Stimulated activated CD8-positive, alpha-beta memory T cell treated with anti-CD3 and anti-CD28 coated beads, Interleukin-15, amount 100 ng/mL, for 1 hour (primary cell): ENCODE results near the gene RAB1A.
A peak's percentile ranks its signal among the peaks of the same experiment; 100 is the strongest.
"Not testable (repeated sequence)": the region's sequence is repeated elsewhere in the genome, so short reads cannot be mapped to it uniquely, and the experiment has no call there.

Experiments used
- DNase-seq: peaks from one replicate; pipeline ENCODE4 v3.0.0-alpha.2; 2020; ENCODE audit warnings: low read depth

RAB1A gene

DNA sequence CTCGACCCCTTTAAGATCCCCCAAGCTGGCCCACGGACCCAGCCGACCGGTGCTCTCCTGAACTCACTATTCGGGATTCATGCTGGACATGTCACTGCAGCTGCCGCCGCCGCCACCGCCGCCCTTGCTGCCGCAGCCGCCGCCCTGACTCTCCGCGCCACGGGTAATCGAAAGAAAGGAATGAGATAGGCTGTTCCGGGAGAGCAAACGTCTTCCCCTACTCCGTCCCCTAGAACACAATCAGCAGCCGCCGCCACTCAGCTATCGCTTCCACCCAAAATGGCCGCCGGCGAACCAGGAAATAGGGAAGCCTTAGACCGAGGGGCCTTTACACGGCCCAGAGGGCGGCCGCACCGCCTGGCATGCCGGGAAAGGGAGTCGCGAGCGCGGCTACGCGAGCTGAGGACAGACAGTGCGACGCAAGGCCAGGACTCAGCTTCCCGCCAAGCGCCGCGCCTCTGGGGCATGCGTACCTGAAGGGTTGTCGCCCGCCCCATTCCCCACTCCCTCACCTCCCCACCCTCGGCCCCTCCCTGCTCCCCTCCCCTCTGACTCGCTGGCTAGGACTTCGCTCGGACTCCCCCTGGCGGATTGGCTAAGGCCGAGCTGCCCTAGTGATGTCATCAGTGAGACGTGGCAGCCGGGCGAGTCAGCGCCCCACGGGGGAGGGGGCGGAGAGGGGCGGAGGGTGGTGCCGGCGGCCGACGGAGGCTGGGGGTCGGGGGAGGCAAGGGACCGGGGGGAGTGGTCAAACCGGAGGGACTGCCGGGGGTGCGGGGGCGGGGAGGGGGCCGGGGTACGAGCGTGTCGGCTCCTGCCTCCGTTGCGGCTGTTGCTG is at the start of gene RAB1A:
RAB1A (minus strand) TSS at position 281 of the 838 bp plus-strand sequence; CDS start at position 90, 191 bp downstream.
- peak; percentile 99 for DNase-seq

DNA sequence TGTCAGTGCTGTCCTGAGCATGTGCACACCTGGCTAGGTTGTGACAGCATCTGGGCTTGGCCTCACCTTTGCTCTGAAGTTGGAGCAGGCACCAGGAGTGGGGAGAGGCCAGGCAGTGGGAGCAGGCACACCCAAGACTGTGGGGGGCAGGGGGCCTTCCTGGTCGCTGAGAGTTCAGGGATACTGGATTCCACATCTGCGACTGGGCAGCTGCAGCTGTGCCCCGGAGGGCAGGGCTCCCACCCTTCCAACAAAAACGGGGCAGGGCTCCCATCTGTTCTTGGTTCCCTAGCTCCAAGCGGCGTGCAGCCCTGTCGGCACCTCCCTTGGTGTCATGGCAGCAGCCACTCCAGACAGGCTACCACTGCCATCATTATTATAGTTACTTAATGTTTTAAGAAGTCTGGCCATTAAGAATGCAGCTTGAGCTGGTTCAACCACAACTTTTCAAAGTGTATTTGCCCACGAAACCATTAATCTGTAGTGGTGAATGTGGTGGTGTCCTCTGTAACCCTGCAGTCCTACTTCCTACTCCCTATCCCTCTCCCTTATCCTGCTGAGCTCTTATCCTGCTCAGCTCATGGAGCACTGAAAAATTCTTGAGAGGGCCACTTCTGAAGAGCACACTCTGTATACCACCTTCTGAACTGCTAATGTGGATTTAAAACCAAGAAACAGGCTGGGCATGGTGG is 48.0 kb upstream of the RAB1A start:
- no peak for DNase-seq

DNA sequence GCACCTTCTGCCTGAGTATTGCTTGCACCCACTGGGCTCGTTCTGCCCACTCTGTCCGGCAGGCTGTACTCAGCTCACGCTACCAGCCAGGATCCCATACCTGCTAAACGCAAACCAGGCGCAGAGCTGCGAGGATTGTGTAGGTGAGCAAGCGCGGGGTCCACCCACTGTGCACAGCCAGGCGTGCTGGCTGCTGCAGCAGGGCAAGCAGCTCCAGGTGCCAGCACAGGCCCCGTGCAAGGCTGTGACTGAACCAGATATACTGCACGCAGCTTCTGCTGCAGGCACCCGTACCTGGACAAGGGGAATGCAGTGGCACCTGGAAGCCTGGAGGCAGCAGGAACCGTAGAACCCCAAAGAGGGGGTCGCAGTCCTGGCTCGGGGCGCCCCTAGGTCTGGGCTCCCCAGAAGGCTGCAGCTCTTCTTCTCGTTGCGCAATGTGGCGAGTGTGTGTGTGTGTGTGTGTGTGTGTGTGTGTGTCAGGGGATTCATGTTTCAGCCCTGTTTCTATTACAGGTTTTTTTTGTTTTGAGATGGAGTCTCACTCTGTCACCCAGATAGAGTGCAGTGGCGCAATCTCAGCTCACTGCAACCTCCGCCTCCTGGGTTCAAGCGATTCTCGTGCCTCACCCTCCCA is 46.1 kb upstream of the RAB1A start:
- no peak for DNase-seq

DNA sequence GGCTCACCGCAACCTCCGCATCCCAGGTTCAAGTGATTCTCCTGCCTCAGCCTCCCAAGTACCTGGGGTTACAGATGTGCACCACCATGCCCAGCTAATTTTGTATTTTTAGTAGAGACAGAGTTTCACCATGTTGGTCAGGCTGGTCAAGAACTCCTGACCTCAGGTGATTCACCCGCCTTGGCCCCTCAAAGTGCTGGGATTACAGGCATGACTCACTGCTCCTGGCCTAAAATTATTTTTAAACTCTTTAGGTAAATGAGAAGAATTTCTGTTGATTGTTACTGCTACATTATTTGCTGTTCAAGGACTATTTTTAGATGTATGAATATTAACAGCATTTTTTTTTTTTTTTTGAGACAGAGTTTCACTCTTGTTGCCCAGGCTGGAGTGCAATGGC is 44.1 kb upstream of the RAB1A start:
- not testable (repeated sequence) for DNase-seq

DNA sequence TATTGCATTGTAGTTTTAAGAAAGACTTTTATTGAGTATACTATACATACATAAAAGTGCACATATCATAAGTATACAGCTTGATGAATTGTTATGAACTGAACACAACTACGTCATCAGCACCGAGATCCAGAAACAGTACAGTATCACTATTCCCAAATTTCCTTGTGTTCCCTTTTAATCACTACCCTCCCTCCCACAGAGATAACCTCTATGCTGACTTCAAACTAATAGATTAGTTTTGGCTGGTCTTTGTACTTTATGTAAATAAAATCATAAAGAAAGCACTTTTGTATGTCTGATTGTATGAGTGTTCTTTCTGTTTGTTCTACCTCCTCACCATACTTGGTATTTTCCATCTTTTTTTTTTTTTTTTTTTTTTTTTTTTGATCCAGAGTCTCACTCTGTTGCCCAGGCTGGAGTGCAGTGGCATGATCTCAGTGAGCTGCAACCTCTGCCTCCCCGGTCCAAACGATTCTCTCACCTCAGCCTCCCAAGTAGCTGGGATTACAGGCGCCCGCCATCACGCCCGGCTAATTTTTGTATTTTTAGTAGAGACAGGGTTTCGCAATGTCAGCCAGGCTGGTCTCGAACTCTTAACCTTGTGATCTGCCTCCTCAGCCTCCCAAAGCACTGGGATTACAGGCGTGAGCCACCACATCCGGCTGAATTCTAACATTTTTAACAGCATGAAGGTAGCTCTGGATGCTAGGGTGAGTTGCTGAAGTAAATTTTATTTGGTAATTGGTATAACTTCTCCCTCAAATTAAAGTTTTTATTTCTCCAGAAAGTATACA is 43.3 kb upstream of the RAB1A start:
- DNase-seq: no peak

DNA sequence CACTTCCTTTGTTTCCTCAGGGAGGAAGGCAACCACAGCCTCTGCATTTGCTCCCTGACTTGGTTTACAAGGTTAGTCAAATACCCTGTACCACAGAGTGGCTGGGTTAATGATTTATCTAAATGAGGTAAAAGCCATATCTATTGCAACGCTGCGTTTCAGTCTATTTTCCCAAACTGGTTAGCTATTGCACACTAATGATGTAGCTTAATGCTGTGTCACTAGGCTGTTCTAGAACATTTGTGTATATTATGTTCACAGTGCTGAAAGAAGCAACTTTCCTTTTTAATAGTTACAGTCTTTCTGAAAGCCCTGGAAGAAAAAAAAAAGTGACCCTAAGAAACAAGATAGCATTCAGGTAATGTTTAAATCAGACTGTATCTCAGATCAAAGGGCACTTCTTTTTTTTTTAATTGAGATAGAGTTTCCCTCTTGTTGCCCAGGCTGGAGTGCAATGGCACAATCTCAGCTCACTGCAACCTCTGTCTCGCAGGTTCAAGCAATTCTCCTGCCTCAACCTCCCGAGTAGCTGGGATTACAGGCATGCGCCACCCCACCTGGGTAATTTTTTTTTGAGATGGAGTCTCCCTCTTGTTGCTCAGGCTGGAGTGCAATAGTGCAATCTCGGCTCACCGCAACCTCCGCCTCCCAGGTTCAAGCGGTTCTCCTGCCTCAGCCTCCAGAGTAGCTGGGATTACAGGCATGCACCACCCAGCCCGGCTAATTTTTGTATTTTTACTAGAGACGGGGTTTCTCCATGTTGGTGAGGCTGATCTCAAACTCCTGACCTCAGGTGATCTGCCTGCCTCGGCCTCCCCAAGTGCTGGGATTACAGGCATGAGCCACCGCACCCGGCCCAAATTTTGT is 40.9 kb upstream of the RAB1A start:
- DNase-seq: not testable (repeated sequence)

DNA sequence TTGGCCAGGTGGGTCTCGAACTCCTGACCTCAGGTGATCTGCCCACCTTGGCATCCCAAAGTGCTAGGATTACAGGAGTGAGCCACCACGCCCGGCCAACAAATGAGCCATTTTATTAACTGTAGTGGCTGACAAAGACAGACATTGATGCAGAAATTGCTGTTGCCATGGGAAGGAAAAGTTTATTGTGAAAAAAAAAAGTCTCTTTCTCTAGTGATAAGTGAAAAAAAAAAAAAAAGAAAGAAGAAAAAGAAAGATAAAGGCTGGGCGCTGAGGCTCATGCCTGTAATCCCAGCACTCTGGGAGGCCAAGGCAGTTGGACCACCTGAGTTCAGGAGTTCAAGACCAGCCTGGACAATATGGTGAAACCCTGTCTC is 39.8 kb upstream of the RAB1A start:
- DNase-seq: no peak

DNA sequence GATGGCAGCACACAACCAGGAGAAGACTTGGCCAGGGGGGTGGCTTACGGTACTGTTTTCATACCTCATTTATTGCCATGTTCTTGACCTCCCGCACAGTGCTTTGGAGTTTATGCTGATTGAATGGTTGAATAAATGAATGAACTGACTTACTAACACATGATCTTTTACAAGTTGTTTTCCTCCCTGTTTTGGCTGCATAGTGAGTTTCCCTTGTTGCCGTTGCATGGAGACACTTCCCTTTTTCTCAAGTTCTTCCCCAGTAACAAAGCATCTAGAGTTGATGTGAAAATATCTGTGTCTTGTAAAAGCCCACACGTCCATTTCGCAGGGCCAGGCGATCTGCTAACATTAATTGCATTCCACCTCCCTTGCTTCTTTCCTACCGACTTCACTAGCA is 35.7 kb upstream of the RAB1A start:
- no peak for DNase-seq

DNA sequence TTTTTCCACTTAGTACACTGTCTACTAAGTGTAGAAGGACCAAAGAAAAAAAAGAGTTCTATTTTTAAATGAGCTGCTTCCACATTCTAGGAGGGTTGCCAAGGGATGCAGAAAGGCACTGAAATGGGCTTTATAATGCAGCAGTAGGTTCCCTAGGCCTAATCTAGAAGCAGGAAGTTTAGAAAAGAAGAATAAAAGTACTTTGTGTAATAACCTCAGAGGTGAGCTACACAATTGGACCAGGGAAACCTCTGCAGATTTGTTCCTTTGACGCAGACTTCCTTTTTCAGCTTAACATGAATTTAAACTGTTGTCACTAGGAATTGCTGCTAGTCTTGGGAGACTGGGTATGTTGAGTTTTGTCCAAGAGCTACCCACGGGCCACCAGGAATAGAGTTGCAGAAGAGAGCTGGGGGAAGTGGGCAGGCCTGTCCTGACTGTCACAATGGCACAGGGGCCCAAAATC is 34.6 kb upstream of the RAB1A start:
- no peak for DNase-seq

DNA sequence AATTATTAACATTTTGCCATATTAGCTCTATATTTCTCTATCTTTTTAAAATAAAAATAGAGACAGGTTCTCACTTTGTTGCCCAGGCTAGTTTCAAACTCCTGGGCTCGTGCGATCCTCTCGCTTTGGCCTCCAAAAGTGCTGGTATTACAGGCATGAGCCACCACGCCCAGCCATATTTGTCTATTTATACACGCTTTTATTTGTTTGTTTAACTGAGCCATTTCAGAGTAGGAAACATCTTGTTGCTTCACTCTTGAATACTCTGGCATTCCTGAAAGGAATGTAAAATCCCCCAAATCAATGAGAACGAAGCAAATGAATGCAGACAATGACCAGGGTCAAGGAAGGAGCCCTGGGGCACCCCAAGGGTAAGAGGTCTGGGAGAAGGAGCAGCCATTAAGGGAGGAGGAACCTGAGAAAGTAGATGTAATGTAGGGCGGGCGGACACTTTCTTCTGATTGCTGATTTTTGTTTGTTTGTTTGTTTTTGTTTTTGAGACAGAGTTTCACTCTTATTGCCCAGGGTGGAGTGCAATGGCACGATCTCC is 31.7 kb upstream of the RAB1A start:
- no peak for DNase-seq

DNA sequence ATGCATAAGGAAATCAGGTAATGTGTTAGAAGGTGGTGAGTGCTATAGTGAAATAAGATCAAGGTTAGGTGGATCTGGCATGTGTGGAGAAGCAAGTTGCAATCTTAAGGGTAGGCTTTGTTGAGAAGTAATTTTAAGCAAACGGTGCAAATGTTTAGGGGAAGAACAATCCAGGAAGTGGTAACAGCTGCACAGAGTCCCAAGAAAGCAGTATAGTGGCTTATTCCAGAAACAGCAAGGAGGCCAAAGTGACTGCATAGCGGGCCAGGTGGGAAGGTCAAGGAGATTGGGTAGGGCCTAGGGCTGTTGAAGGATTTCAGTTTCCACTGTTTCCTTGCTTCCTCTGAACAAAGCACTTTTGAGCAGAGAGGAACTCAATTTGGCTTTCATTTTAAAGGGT is 30.0 kb upstream of the RAB1A start:
- DNase-seq: no peak

DNA sequence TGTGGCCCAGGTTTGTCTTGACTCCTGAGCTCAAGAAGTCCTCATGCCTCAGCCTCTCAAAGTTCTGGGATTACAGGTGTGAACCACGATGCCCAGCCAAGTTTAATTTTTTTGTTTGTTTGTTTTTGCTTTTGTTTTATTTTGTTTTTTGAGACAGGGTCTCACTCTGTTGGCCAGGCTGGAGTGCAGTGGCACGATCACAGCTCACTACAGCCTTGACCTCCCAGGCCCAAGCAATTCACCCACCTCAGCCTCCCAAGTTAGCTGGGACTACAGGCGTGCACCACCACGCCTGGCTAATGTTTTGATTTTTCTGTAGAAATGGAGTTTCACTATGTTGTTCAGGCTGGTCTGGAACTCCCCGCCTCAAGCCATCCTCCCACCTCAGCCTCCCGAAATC is 29.4 kb upstream of the RAB1A start:
- no peak for DNase-seq

DNA sequence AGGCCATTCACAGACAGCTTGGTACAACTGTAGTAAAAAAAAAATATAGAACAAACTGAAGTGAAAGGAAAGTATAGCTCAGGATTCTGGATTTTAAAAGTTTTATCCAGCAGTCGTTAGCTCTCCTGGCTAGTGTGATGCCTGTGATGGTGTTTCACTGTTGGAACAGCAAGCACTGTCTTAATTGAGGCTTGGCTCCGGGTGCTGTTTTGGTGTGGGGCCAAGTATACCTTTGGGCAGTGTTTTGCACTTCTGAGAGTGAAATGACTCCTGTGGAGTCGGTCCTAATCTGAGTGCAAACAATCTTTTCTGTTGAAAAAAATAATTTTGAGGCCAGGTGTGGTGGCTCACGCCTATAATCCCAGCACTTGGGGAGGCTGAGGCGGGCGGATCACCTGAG is 28.7 kb upstream of the RAB1A start:
- DNase-seq: no peak

DNA sequence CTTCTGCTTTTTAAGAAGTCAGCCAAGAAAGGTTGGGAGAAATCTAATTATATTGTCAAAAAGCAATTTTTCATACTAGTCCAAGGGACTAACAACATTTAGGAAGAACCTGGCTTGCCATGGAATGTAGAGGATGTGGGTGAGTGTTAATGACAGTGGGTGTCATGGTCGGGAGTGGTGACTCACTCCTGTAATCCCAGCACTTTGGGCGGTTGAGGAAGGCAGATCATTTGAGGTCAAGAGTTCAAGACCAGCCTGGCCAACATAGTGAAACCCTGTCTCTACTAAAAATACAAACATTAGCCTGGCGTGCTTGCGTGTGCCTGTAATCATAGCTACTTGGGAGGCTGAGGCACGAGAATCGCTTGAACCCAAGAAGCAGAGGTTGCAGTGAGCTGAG is 27.9 kb upstream of the RAB1A start:
- DNase-seq: not testable (repeated sequence)

DNA sequence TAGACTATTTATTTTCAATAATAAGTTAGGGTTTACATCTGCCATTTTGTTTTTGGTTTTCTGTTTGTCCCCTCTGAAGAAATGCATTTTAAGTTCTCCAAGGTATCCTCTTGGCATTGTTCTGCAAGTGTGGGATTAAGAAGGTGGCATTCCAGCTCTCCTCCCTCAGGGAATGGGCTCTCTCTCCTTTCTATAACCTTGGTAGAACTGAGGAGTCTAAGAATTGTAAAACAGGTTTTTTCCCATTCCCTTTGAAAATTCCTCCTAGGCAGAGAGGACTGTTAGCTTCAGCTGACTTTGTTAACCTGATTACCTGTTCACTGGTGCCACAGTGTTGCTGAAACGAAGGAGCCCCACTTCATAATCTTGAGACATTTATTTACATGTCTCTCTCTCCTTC is 26.1 kb upstream of the RAB1A start:
- no peak for DNase-seq

DNA sequence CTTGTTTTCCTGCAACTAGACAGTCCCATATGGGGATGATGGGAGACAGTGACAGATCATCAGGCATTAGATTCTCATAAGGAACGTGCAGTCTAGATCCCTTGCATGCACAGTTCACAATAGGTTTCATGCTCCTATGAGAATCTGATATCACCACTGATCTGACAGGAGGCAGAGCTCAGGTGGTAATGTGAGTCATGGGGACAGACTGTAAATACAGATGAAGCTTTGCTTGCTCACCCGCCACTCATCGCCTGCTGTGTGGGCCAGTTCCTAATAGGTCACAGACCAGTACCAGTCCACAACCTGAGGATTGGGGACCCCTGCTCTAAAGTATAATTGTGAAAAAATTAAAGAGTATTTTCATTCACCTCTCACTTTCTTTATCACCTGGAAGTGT is 23.6 kb upstream of the RAB1A start:
- no peak for DNase-seq

DNA sequence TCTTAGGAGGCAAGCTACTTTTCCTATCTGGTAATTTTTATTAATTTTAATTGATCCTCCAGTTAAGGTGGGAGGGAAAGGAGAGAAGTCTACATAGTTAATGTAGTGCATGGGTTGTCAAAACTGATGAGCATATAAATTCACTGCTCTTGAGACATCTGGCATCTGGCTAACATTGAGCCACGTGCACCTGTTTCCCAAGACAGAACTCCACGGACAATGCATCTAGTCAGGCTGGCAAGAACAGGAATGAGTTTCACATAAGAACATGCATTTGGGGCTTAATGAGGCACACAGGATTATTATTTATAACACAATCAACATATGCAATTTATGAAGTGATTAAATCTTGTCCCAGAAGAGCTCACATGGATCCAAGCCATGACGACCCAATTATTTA is 16.2 kb upstream of the RAB1A start:
- no peak for DNase-seq

DNA sequence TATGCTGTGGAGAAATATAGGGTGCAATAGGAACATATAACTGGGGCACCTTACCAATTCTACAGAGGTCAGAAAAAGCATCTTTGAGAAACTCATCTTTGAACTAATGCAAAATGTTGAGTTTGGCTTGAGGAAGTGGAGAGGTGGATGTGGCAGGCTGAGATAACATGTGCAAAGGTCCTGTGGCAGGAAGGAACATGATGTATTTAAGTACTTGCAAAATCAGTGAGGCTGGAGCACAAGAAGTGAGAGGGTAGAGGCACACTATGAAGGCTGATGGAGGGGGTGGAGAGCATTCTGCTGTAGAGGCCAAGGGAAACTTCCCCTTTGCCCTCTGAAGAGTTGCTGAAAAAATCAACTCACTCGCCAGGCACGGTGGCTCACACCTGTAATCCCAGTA is 14.7 kb upstream of the RAB1A start:
- no peak for DNase-seq

DNA sequence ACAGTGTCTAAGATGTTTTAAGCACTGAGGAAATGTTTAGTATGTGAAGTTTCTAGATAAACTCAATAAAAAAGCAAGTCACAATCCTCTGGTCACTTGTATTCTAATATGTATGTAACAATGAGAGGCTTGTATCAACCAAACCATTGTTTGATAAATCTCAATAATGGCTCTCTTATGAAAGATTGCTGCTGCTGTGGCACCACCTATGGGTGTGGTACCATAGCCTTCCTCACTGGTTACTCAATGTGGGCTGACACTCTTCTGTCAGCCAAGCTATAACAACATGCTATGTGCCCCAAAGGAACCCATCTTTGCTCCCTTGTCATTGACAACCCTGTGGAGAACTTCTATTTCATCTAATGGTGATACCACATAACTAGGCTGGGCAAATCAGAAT is 12.6 kb upstream of the RAB1A start:
- no peak for DNase-seq

DNA sequence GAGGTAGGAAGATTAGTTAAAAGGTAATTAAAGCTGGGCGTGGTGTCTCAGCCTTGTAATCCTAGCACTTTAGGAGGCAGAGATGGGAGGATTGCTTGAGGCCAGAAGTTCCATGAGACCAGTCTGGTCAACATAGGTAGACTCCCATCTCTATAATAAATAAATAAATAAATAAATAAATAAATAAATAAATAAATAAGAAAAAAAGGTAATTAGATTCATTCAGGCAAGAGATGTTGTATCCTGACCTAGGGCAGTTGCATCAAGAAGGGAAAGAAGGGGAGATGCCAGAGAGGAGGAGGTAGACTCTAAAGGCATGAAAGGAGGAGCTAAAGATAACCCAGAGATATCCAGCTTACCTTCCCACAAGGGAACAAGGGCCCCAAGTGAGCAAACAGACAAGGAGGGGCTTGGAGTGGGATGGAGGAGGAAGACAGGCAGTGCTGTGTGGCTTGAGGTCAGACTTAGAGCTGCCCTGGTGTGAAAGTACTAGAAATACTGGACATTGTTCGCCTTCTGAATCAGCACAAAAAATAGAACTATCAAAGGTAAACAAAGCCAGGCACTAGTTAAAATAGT is 7.4 kb upstream of the RAB1A start:
- DNase-seq: no peak

DNA sequence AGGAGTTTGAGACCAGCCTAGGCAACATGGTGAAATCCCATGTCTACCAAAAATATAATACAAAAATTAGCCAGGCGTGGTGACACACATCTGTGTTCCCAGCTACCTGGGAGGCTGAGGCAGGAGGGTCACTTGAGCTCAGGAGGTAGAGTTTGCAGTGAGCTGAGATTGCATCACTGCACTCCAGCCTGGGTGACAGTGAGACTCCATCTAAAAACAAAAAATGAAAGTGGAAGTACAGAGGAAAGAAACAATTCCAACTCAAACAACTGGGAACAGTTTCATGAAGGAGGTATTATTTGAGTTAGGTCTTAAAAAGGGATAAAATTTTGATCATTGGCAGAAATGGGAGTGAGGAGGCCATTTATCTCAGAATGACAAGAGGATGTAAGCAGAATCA is 6.3 kb upstream of the RAB1A start:
- DNase-seq: no peak
